Thyroid gland (tissue), 4 donors: ENCODE data around the gene NMNAT2. TPM values are rescaled to one million over a fixed set of nuclear protein-coding genes. Genes with fewer than 3 reads are reported as not detected.

Experiments
- DNase-seq, 2 donors: peaks; one replicate each; pipeline ENCODE4 v3.0.0-alpha.2; 2019
- H3K27ac ChIP-seq, 3 donors: fragments of 200-600 bp; sonication (generic); 1 replicate in 2 of 3; 2 replicates in 1 of 3; pipeline ENCODE4 v1.5.1; 2016 to 2019; ENCODE audit warnings: mild to moderate bottlenecking in 1 of 3, moderate library complexity in 1 of 3
- H3K27me3 ChIP-seq: fragments of 200-600 bp; sonication (generic); one replicate; pipeline ENCODE4 v1.5.1; 2019
- H3K36me3 ChIP-seq, 2 donors: fragments of 200-600 bp; sonication (generic); one replicate each; pipeline ENCODE4 v1.5.1; 2016 to 2019
- H3K4me1 ChIP-seq, 2 donors: fragments of 200-600 bp; sonication (generic); one replicate each; pipeline ENCODE4 v1.5.1; 2017 to 2019
- H3K4me3 ChIP-seq, 3 donors: fragments of 200-600 bp; sonication (generic); replicated peaks in 1 of 3; 1 replicate in 2 of 3; 2 replicates in 1 of 3; pipeline ENCODE4 v1.5.1; 2016; ENCODE audit warnings: mild to moderate bottlenecking in 1 of 3
- H3K9me3 ChIP-seq: fragments of 200-600 bp; sonication (generic); one replicate; pipeline ENCODE4 v1.5.1; 2017
- CTCF ChIP-seq, 6 experiments: fragments of 200-600 bp in 3 of 6; fragments of 450-650 bp in 3 of 6; sonication (generic) in 3 of 6; IDR thresholded peaks; one replicate each; pipeline ENCODE4 v1.5.1; 2016 to 2019; ENCODE audit warnings: antibody characterized with exemption in 6 of 6, mild to moderate bottlenecking in 2 of 6, inconsistent platforms in 1 of 6, moderate library complexity in 1 of 6
- POLR2A ChIP-seq, 2 donors: fragments of 450-650 bp; IDR thresholded peaks; one replicate each; pipeline ENCODE4 v1.6.1; 2017; ENCODE audit warnings: antibody characterized with exemption in 2 of 2, mild to moderate bottlenecking in 2 of 2, moderate library complexity in 1 of 2
- WGBS, 2 donors: methylation state at CpG; one replicate each; pipeline ENCODE4 v1.1.5; 2017; 5-methylcytosine and 5-hydroxymethylcytosine counted together
- intact Hi-C: fragments of 100-400 bp; cut with DNase I; formaldehyde crosslinking; loops from one replicate; pipeline ENCODE4 v1.15.1; 2023
- total RNA-seq, 4 donors: library from RNA; depleted of rRNA; stranded (reverse); fragments of >200 nt; gene quantifications; one replicate each; pipeline ENCODE4 v1.2.3, GENCODE V29; 2016

The NMNAT2 gene
- total RNA-seq, 4 donors from 2014 or later: 7.6 to 39.5 (median 17.3) TPM

GRCh38 chr1:183282101-183282855, 135.9 kb downstream of the NMNAT2 start:
- H3K9me3 ChIP-seq: no peaks in the 10 kb centered on the region
- peak overlapping the region; percentile 32 to 92 (median 81) for H3K27ac ChIP-seq
- peaks cover 45 to 58% of the 10 kb centered on the region in 2 donors for H3K4me1 ChIP-seq
- H3K27me3 ChIP-seq: no peaks in the 10 kb centered on the region
- intact Hi-C loops: loop anchor here (2.0 kb wide), 1 partner anchor 37 kb away; no protein-coding TSS in a partner anchor
- WGBS, 2 donors: 84 to 85% methylated on average over 9 of the region's 9 CpGs
- no peak overlapping the region for H3K4me3 ChIP-seq
- H3K36me3 ChIP-seq: no peaks in the 10 kb centered on the region
- TF ChIP-seq POLR2A (IDR thresholded peaks at IDR 0.05): no peak
- DNase-seq: no peak

- H3K4me1 ChIP-seq: peaks cover 45 to 58% of the 10 kb centered on the region in 2 donors
- peak overlapping the region; percentile 32 to 92 (median 81) for H3K27ac ChIP-seq
- TF ChIP-seq CTCF (IDR thresholded peaks at IDR 0.05) (peak; percentile 87 to 97 (median 94)), POLR2A (IDR thresholded peaks at IDR 0.05) (peak in 1 of 2 donors; percentile 28)
- no peaks in the 10 kb centered on the region for H3K27me3 ChIP-seq
- H3K9me3 ChIP-seq: no peaks in the 10 kb centered on the region
- no peaks in the 10 kb centered on the region for H3K36me3 ChIP-seq
- 26 to 36% methylated on average over 12 of the region's 12 CpGs for WGBS, 2 donors
- no peak overlapping the region for H3K4me3 ChIP-seq
- DNase-seq: peak; percentile 93 to 95
- intact Hi-C loops: loop anchor here (2.0 kb wide), 1 partner anchor 37 kb away; no protein-coding TSS in a partner anchor
Measured at GRCh38 chr1:183281553-183282091, 136.6 kb downstream of the NMNAT2 start.

GRCh38 chr1:183281039-183281438, 137.1 kb downstream of the NMNAT2 start:
- peaks cover 45 to 58% of the 10 kb centered on the region in 2 donors for H3K4me1 ChIP-seq
- H3K27me3 ChIP-seq: no peaks in the 10 kb centered on the region
- WGBS, 2 donors: 97 to 100% methylated on average over 2 of the region's 2 CpGs
- intact Hi-C loops: no loop called here
- H3K4me3 ChIP-seq: no peak overlapping the region
- H3K36me3 ChIP-seq: no peaks in the 10 kb centered on the region
- peak overlapping the region; percentile 32 to 92 (median 81) for H3K27ac ChIP-seq
- no peak for DNase-seq
- no peaks in the 10 kb centered on the region for H3K9me3 ChIP-seq
- TF ChIP-seq CTCF (IDR thresholded peaks at IDR 0.05): no peak
- no peak for TF ChIP-seq POLR2A (IDR thresholded peaks at IDR 0.05)

GRCh38 chr1:183279835-183280234, 138.3 kb downstream of the NMNAT2 start:
- no peak overlapping the region for H3K4me3 ChIP-seq
- no peaks in the 10 kb centered on the region for H3K9me3 ChIP-seq
- H3K4me1 ChIP-seq: peaks cover 45 to 58% of the 10 kb centered on the region in 2 donors
- intact Hi-C loops: no loop called here
- TF ChIP-seq POLR2A (IDR thresholded peaks at IDR 0.05) (no peak), CTCF (IDR thresholded peaks at IDR 0.05) (no peak)
- H3K27ac ChIP-seq: peak overlapping the region in 2 of 3 donors; percentile 61 to 75
- 97 to 98% methylated on average over 6 of the region's 6 CpGs for WGBS, 2 donors
- H3K27me3 ChIP-seq: no peaks in the 10 kb centered on the region
- no peaks in the 10 kb centered on the region for H3K36me3 ChIP-seq
- no peak for DNase-seq

GRCh38 chr1:183278739-183279591, 139.2 kb downstream of the NMNAT2 start:
- Histone ChIP-seq H3K4me1 (peaks cover 41 to 54% of the 10 kb centered on the region in 2 donors), H3K27me3 (no peaks in the 10 kb centered on the region), H3K9me3 (no peaks in the 10 kb centered on the region), H3K36me3 (no peaks in the 10 kb centered on the region), H3K27ac (peak overlapping the region in 2 of 3 donors; percentile 61 to 75), H3K4me3 (no peak overlapping the region)
- DNase-seq: peak in 1 of 2 donors; percentile 23
- intact Hi-C loops: no loop called here
- WGBS, 2 donors: 55 to 65% methylated on average over 10 to 11 of the region's 12 CpGs
- TF ChIP-seq CTCF (IDR thresholded peaks at IDR 0.05): no peak
- TF ChIP-seq POLR2A (IDR thresholded peaks at IDR 0.05): no peak
